COLO668 (cell line): ENCODE results near the gene SPATA4.
A peak's percentile ranks its signal among the peaks of the same experiment; 100 is the strongest.
"Not testable (repeated sequence)": the region's sequence is repeated elsewhere in the genome, so short reads cannot be mapped to it uniquely, and the experiment has no call there.

Experiments
- DNase-seq: peaks from one replicate; lab custom pipeline; 2025; ENCODE audit not compliant: unreplicated experiment; lab: John Stamatoyannopoulos, UW

Gene SPATA4

DNA sequence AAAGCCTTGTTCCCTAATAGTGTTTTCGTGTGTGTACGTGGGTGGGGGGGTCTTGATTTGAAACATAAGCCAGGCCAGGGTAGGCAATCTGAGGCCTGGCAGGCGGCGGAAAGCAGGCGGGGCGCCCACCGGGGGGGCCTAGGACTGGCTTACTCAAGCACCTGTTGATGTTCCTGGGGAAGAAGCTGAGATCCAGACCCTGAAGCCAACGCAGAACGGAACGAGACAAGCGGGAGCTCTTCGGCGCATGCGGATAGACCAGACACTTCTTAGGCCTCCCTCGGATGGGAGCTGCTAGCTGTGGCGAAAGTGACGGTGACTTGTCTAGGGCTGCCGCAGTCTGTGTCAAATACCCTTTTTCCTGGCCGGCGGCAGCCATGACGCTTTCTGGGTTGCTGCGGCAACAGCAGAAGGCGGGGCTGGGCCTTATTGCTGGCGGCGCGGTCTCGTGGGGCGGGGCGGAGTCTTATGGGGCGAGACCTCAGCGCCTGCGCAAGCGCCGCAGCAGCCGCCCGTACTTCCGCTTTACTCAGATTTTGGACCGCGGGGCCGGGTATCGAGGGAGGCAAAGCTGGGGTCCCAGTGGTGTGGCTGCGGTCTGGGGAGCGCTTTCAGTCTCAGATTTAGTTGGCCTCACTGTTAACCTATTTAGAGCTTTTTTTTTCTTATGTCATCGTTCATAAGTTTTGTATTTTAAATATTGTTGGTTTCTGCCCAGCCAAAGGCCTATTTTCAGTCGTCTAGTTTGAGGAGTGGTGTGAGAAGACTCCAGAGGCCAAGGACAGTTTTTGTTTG is at the start of gene SPATA4:
Gene SPATA4 (minus strand): TSS at position 402 of the 795 bp plus-strand sequence. CDS start 23 bp downstream, at position 379.
- DNase-seq: peak; percentile 94

DNA sequence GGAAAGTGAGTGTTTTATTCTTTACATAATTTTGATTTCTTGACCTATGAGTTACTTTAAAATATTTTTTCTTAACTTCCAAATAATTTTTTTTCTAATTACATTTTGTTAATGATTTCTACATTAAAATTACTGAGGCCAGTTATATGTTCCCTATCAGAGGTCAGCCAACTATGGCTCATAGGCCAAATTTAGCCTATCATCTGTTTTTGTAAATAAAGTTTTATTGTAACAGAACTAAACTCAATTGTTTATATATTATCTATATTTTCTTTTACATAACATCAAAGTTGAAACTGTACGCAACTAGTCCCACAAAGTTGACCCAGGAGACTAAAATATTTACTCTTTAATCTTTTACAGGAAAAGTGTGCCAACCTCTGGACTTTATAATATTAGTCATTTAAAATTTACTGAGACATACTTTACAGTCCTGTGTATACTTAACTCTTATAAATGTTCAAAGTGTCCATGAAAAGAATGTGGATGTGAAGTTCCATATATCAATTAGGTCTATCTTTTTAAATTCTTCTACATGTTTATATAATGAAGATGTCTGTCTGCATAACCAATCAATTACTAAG is 47.5 kb upstream of the SPATA4 start:
- no peak for DNase-seq

DNA sequence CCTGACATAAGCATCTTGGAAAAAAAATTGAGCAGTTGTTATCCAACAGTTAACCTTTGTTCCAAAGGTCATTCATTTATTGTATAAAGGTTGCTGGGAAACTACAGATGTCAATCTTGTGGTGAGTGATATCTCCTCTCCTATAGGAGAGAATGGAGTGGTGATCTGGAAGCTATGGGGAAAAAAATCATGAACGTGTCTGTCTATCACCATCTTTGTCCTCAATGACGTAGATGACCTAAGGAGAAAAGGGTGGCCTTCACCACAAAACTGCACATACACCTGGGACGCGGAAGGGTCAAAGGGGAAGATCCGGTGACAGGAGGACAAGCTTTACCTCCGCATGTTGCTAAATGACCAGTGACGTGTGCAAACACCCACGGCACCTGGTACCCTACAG is 46.3 kb upstream of the SPATA4 start:
- no peak for DNase-seq

DNA sequence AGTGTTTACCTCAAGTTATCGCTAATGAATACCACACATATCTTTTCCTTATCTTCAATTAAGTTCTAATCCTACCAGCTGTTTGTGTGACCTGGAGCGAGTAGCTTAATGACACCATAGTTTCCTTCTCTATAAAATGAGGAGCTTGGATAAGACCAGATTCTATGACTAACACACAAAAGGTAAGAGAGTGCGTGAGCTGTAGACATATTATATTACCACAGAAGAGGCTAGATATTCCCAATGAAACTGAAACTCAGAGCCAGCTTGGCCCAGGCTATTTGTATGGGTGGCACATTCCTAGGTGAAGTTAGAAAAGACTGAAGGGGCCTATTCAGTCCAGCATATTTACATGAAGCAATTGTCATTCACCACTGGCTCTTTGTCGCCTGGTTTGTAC is 43.4 kb upstream of the SPATA4 start:
- no peak for DNase-seq

DNA sequence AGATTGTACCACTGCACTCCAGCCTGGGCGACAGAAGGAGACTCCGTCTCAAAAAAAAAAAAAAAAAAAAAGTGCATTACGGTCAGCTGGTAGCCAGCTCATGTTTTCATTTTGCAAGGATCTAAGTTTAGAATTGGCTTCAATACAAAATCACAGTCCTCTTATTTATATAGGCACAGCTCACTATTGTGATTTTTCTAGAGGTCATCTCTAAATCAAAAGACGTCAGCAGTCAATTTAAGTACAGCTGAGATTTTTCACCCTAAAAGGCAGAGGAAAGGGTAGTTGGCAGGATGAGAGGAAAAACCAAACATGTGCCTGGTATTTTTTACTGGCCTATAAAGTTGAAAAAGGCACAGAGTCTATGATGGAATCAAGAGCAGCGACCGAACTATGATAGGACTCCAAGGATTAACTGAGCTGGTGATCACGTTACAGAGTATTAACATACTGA is 42.8 kb upstream of the SPATA4 start:
- DNase-seq: no peak

DNA sequence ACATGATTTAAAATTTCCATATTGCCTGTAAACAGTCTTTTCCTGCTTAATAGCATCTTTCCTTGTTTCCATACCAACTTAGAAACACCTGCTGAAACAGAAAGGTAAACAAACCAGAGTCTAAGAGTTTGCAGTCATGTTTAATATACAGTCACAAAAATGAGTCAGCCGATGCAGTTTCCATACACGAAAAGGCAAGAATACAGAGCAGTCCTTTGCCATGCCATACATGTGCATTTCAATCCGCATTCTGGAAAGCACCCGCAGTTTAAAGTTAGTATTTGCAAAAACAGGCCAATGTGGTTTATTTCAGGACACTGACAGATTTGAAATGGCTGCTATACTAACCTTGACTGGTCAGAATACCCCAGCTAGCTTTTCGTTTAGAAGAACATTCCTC is 41.6 kb upstream of the SPATA4 start:
- DNase-seq: no peak

DNA sequence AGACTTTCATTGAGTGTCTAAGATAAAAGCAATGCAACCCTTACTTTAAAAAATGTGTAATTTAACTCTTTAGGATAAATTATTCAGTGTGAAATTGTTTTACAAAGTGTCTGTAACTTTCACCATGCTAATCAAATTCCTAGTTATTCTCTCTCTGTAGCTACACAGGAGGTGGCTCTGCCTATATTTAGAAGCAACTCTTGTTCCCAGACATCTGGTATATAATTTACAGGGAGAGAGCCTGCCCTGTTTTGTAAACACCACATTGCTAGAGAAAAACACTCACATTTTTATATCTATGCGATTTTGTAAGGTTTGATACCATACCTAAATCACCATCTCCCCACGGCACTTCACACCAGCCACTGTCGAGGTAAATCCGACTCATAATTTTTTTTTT is 35.5 kb upstream of the SPATA4 start:
- no peak for DNase-seq

DNA sequence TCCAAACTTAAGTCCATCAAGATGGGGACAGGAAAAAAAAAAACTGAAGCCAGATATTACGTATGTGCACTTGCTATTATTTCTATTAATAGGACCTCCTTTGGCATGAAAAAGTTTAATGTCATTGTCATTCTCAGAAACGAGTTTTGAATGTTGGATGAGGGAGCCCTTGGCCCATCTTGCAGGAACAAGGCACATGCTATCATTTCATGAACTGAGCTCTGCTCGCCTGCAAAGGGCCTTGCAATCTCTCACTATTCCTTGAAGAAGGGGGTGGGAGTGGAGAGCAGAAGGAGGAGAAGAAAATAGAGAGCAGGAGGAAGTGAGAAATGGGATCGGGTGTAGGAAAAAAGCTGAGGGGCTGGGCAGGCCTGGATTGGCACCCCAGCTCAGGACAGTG is 34.3 kb upstream of the SPATA4 start:
- DNase-seq: no peak

DNA sequence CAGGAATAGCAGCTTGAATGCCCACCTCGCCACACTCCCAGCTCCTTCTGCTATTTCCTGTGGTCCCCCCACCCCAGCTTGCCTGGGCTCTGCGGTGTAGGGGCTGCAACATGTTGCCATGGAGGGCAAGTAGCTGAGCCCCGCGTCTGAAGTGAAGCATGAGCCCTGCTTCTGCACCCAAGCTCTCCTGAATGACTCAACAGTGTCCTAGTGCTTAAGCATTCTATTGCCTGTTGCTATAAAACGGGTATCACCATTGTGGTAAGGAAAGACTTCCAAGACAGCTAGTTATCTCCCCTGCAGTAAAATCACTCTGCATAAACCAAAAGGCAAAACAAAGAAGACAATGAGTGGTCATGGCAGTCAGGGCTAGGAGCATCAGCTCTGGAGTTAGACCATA is 31.4 kb upstream of the SPATA4 start:
- DNase-seq: no peak

DNA sequence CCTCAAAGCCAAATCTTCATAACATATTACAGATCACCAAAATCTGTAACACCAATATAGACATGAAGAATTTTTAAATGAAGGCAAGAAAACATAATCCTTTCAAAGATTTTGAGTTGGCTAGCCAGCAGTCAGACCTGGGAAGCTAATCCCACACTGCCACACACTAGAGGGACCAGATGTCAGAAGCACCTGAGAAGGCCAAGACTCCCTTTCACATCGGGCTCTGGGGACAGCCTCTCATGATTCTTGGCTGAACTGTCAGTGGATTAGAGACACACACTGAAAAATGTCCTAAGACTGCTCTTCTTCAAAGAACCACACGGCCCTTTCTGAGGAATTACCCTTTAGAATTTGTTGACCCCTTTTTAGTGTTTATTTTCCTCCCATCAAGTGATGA is 28.2 kb upstream of the SPATA4 start:
- DNase-seq: no peak

DNA sequence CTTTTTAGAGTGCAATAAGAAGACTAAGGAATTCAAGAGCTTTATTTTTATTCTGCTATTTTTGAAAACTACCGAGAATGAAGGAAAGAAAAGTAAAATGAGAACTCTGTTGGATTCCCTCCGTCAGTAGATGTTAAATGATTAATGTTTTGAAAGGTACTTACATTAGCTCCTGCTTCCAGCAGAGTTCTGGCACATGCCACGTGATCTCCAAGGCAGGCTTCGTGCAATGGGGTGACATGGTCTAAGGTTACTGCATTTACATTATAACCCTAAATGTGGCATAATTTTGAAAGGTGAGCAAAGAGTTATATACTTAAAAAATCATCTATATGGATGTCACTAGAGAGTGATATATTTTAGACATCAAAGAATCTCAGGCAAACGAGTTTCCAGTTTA is 26.8 kb upstream of the SPATA4 start:
- DNase-seq: no peak

DNA sequence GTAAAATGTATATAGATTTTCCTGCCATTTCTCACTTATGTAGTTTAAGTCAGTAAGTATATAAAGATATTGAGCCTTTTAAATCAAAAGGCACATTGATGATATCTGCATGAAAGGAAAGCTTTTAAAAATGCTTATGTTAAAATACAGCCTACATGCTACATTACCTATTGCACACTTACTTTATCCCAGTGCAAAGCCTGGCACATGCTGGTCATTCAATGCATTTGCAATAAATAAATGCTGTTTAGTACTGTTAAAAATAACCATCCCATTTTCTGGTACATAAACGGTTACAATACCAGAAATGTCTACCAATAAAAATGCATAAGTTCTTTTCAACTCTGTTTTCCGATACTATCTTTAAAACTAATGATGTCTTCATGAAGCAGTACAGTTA is 22.1 kb upstream of the SPATA4 start:
- no peak for DNase-seq

DNA sequence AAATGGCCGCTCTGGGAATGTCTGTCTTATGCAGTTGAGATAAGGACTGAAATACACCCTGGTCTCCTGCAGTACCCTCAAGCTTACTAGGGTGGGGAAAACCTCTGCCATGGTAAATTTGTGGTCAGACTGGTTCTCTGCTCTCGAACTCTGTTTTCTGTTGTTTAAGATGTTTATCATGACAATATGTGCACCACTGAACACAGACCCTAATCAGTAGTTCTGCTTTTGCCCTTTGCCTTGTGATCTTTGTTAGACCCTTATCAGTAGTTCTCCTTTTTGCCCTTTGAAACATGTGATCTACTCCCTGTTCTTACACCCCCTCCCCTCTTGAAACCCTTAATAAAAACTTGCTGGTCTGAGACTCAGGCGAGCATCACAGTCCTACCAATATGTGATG is 17.0 kb upstream of the SPATA4 start:
- not testable (repeated sequence) for DNase-seq

DNA sequence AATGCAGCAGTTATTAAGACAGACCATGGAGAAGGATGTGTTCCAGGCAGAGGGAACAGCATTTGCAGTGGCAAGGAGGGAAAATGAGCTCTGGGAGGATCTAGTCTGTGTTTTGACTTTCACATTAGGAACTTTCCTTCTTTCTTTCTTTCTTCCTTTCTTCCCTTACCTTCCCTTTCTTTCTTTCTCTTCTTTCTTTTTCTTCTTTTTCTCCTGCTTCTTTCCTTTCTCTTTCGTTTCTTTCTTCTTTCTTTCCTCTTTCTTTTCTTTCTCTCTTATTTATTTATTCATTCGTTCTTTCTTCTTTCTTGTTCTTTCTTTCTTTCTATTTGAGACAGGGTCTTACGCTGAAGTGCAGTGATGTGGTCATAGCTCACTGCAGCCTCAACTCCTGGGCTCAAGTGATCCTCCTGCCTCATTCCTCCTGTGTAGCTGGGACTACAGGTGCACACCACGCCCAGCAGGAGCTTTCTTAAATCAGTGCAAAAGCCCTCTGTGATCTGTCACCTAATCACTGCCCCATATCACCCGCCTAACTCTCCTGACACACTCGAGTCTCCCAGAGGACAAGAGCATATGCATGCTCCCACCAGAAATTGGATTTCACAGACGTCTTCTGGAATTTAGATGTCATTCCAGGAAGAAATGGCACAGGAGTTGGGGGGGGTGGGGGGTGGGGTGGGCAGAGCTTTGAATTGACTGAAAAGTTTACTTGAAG is 15.4 kb upstream of the SPATA4 start:
- DNase-seq: no peak

DNA sequence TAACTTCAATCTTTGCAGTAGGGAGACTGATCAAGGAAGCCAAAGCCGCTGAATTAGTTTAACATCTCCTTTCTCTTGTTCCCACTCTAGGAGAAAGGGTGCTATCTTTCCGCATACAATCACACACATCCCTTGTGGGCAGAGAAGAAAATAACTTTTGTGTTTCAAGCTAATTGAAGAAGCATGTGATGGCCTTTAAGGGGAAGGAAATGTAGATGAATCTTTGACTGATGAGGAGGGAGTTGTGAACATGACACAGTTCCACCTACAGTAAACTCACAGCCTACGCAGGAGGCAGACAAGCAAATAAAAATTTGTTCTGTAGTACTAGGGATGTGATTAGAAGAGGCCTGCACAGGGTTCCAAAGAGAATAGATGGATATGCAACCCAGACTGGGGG is 14.7 kb upstream of the SPATA4 start:
- no peak for DNase-seq

DNA sequence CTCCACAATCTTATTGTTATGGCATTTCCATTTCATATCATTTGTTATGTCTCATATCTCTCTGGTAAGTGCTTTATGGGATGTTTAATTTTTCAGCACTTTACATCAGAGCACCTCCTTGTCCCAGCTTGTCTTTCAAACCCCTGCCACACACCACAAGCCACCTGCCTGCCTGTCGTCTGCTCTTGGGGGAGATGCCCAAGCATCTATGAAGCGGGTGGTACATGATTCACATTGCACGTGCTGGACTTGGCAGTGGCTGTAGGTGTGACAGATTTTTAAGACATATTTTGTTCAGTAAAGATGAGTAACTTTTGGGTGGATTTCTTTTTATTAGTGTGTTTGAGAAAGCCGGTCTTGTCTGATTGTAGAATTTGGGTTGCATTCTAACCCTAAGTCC is 14.2 kb upstream of the SPATA4 start:
- DNase-seq: no peak

DNA sequence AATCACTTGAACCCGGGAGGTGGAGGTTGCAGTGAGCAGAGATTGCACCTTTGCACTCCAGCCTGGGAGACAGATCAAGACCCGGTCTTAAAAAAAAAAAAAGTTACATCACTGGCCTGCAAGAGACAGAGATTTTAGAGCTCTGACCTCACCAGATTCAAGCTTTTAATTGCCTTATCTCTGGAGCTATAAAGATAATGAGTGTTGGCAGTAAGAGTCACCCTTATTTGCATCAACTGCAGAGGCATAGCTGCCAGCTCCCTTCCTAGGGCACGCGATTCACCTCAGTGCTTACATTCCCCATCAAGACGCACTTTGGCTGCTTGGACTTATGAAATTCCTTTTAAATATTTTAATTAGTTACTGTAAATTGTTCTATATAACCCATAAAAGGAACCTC is 12.5 kb upstream of the SPATA4 start:
- DNase-seq: no peak

DNA sequence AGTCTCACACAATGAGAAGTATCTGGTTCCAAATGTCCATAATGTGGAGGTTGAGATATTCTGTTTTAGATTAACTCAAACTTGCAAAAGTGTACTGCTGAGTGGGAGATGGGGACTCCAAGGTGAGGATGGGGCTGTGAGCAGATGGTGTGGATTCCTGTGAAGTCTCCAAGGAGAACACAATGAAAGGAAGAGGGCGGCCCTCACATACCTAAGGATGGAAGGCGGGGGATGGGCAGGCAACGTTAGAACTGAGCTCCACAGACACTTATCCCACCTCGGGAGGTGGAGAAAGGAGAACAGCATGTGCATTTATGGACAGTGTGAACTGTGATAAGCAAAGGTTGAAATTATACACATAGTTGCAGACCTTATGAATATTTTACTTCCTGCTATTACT is 9.9 kb upstream of the SPATA4 start:
- DNase-seq: no peak

DNA sequence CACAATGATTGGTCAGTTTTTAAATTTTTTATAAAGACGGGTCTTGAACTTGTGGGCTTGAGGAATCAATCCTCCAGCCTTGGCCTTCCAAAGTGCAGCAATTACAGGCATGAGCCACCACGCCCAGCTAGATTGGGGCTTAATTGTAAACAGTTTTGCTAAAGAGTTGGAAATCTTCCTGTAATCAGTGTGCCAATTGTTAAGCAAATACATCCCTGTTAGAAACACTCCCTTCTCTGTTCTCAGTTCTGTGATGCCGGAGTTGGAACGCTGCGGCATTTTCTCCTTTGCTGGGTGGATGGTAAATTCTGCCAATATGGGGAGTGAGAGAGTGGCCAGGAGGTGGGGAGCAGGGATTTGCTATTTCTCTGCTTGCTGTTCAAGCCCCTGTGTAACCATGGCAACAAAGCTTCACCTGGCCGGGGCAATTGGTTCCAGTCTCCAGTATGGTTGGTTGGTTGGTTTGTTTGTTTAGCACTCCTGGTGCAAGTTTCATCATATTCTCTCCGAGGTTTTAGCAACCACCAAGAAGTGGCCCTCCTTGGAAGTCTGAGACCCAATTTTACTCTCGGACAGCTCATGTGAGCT is 3.0 kb upstream of the SPATA4 start:
- peak; percentile 28 for DNase-seq

DNA sequence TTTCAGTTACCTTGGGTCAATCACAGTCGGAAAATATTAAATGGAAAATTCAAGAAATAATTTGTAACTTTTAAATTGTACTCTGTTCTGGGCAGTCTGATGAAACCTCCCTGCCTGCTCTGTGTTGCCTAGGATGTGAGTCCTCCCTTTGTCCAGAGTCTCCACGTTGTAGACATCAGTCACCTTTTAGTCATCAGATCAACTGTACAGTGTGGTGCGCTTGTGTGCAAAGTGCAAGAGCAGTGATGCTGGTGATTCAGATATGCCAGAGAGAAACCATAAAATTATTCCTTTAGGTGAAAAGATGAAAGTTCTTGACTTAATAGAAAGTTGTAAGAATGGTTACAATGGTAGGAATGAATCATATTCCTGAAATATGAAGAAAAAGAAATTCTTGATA is 1.4 kb downstream of the SPATA4 start:
- no peak for DNase-seq

DNA sequence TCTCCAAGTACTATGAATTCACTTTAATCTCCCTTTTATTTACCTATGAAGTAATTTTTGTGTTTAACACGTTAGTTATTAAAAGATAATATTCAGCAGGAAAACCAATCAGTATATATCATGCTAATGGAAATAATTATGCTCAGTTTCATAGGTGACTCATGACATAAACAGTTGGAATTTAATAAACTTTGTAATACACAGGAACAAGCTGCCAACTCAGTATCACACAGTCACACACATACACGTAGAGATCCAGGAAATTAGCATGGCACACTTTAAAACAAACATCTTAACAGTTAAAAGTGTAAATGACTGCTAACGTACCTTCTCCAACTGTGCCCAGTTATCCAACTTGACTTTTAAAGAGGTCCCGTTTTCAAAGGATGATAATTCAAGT is 2.3 kb downstream of the SPATA4 start:
- no peak for DNase-seq

DNA sequence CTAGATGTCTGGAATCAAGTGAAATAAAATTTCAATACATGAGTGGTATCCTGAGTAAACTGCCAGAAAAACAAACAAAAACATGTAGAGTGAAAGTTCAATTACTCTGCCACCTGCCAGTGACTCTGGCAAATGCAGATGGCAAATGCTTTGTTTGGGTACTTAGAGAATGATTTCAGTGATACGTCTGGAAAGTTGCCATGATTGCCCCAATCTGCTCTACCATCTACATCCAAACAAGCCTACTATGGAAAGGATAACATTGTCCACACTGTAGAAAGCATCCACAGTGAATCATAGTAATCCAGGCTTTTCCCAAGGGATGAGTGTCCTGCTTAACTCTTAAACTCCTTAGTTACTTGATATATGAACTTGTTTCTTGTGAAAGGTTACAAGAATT is 3.4 kb downstream of the SPATA4 start:
- peak; percentile 42 for DNase-seq
